Liver (tissue), 3 donors: ENCODE data around the gene CAPG.

Source experiments
- ATF3 ChIP-seq: IDR thresholded peaks from 2 replicates; pipeline ENCODE4 v1.6.1; 2016; ENCODE audit warnings: antibody characterized with exemption
- CTCF ChIP-seq: fragments of 150-350 bp; IDR thresholded peaks from 2 replicates; pipeline ENCODE4 v1.5.1; 2017; ENCODE audit warnings: improper control_type of control experiment, low read depth, low read length; ENCODE audit not compliant: missing input control
- FOXA1 ChIP-seq: IDR thresholded peaks from 2 replicates; pipeline ENCODE4 v1.6.1; 2016; ENCODE audit warnings: antibody characterized with exemption
- GABPA ChIP-seq, 2 donors: IDR thresholded peaks in 1 of 2; conservative IDR thresholded peaks in 1 of 2; 2 replicates each; pipeline ENCODE4 v1.6.1; 2016; ENCODE audit warnings: antibody characterized with exemption in 2 of 2, mild to moderate bottlenecking in 1 of 2, moderate library complexity in 1 of 2
- HNF4G ChIP-seq: IDR thresholded peaks from 2 replicates; pipeline ENCODE4 v1.6.1; 2016; ENCODE audit warnings: antibody characterized with exemption
- MAX ChIP-seq: IDR thresholded peaks from 2 replicates; pipeline ENCODE4 v1.6.1; 2016; ENCODE audit warnings: antibody characterized with exemption
- RAD21 ChIP-seq, 2 donors: IDR thresholded peaks; 2 replicates each; pipeline ENCODE4 v1.6.1; 2016; ENCODE audit warnings: antibody characterized with exemption in 2 of 2, mild to moderate bottlenecking in 2 of 2
- REST ChIP-seq: IDR thresholded peaks from 2 replicates; pipeline ENCODE4 v1.6.1; 2016; ENCODE audit warnings: antibody characterized with exemption, mild to moderate bottlenecking
- RXRA ChIP-seq, 2 donors: IDR thresholded peaks; 2 replicates each; pipeline ENCODE4 v1.6.1; 2017 to 2018; ENCODE audit warnings: antibody characterized with exemption in 2 of 2, mild to moderate bottlenecking in 1 of 2
- SP1 ChIP-seq: IDR thresholded peaks from 2 replicates; pipeline ENCODE4 v1.6.1; 2018; ENCODE audit warnings: antibody characterized with exemption, mild to moderate bottlenecking
- TAF1 ChIP-seq: conservative IDR thresholded peaks from 2 replicates; pipeline ENCODE4 v1.6.1; 2016; ENCODE audit warnings: antibody characterized with exemption, mild to moderate bottlenecking
- YY1 ChIP-seq: IDR thresholded peaks from 2 replicates; pipeline ENCODE4 v1.6.1; 2016; ENCODE audit warnings: antibody characterized with exemption, mild to moderate bottlenecking
- donor health status: healthy.
- donor health status: healthy.

- no peak for TF ChIP-seq RAD21 (IDR thresholded peaks at IDR 0.05)
- TF ChIP-seq CTCF, result no peak
- no peak for TF ChIP-seq RXRA (IDR thresholded peaks at IDR 0.05)
- no peak for TF ChIP-seq YY1
- TF ChIP-seq GABPA (IDR thresholded peaks at IDR 0.05 in 1 of 2, conservative IDR thresholded peaks at IDR 0.05 in 1 of 2), result no peak
- no peak for TF ChIP-seq FOXA1
- TF ChIP-seq MAX, result no peak
- no peak for TF ChIP-seq REST
- no peak for TF ChIP-seq HNF4G
- no peak for TF ChIP-seq SP1
- TF ChIP-seq ATF3, result no peak
- TF ChIP-seq TAF1, result no peak
Measured at GRCh38 chr2:85419009-85419675, 9.0 kb upstream of the CAPG start.
